Measurements from ENCODE around the gene SMIM35. TPM values are rescaled to one million over a fixed set of nuclear protein-coding genes. Genes with fewer than 3 reads are reported as not detected.

SMIM35 gene
- total RNA-seq, 4 donors from 2014 or later: not detected

DNA sequence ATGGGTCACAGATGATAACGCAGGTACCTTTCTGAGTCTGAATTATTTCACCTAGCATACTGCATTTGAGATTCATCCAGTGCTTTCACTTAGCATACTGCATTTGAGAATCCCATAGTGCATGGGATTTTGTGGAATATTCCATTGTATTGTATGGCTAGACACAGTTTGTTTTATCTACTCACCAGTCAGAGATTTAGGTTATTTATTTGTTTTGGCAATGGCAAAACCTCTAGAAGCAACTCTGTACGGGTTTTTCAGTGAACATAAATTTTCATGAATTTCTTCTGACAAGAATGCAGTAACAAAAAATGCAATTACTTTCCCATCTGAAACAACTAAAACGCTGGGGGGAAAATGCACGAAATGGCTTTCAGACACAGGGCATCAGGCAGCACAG, 41.5 kb upstream of the SMIM35 start:
- ATAC-seq (no peak), DNase-seq (no peak)
- in situ Hi-C loops (cut with MboI; ENCODE audit: low sequenced_read_pairs in 4 of 4): no loop called here
- H3K36me3 ChIP-seq: no peaks in the 10 kb centered on the region
- TF ChIP-seq POLR2A (IDR thresholded peaks at IDR 0.05): no peak
- intact Hi-C loops (cut with DNase I; ENCODE audit: low total_unique reads): no loop called here
- H3K9me3 ChIP-seq: no peaks in the 10 kb centered on the region
- no peak overlapping the region for H3K4me3 ChIP-seq
- no peak overlapping the region for H3K27ac ChIP-seq
- H3K27me3 ChIP-seq: no peaks in the 10 kb centered on the region
- H3K4me1 ChIP-seq: no peaks in the 10 kb centered on the region

DNA sequence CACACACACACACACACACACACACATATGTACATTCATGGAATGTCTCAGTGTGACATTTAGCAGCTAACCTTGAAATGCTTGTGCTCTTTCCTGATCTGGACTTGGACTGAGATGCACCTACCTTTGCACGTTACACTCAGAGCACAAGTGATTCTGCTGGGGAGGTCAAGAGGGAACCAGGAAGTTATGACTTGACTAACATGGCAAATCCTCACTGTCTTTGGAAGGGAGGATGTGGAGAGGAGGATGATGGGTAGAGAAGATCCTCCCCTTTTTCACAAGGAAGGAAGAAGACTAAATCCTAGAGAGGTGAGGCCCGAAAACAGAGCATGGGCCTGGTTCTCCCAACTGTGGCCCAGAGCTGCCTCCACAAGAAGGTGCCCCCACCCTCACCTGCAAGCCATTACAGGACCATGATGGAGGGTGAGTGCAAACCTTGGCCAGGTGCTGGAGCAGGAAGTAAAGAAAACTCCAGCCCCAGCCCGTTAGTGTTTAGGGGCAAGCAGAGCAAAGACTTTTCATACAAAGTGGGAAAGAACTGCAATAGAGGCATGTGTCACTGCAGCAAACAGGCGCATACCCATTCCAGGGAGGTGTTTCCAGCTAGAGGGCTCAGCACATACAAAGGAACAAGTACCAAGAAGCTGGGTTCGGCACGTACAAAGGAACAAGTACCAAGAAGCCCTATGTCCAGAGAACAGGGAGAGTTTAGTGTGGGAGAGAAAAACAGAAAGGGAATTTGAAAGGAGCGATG, 39.5 kb upstream of the SMIM35 start:
- TF ChIP-seq POLR2A (IDR thresholded peaks at IDR 0.05) (no peak), CTCF (IDR thresholded peaks at IDR 0.05 in 4 of 5, conservative IDR thresholded peaks at IDR 0.05 in 1 of 5) (no peak)
- ATAC-seq: no peak
- no peaks in the 10 kb centered on the region for H3K9me3 ChIP-seq
- DNase-seq: no peak
- H3K27me3 ChIP-seq: no peaks in the 10 kb centered on the region
- no peaks in the 10 kb centered on the region for H3K36me3 ChIP-seq
- no peak overlapping the region for H3K4me3 ChIP-seq
- no peaks in the 10 kb centered on the region for H3K4me1 ChIP-seq
- intact Hi-C loops (cut with DNase I; ENCODE audit: low total_unique reads) (no loop called here), in situ Hi-C loops (cut with MboI; ENCODE audit: low sequenced_read_pairs in 4 of 4) (no loop called here)
- no peak overlapping the region for H3K27ac ChIP-seq

DNA sequence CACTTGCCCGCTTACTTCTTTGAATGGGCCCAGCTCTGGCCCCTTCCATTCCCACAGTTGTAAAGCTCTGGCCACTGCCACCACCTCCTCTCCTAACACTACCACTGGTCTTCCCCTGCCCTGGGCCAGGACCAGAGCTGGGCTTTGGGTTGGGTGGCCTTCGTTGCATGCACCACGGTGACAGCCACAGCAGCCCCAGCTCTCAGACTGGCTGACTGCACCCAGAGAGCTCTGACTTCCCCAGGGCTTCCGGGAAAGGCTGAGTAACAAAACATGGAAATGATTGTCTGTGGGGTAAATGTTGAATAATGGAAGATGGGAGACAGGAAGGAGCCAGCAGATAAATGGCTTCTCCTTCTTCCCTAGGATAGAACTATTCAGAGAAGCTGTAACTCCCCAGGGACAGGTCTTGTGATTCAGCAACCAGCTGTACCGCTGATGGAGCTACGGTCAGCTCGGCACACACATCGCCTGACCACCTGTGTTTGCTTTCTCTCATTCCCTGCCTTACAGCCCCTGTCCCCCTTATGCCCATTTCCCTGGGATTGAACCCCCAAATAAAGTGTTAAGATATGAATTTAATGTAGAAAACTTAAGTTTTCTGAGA, 38.3 kb upstream of the SMIM35 start:
- intact Hi-C loops (cut with DNase I; ENCODE audit: low total_unique reads): no loop called here
- TF ChIP-seq POLR2A (IDR thresholded peaks at IDR 0.05): no peak
- TF ChIP-seq CTCF (IDR thresholded peaks at IDR 0.05 in 4 of 5, conservative IDR thresholded peaks at IDR 0.05 in 1 of 5): no peak
- in situ Hi-C loops (cut with MboI; ENCODE audit: low sequenced_read_pairs in 4 of 4): no loop called here
- DNase-seq (no peak), ATAC-seq (no peak)
- Histone ChIP-seq H3K4me3 (no peak overlapping the region), H3K9me3 (no peaks in the 10 kb centered on the region), H3K4me1 (no peaks in the 10 kb centered on the region), H3K27me3 (no peaks in the 10 kb centered on the region), H3K27ac (no peak overlapping the region), H3K36me3 (no peaks in the 10 kb centered on the region)

GRCh38 chr11:118120793-118121192, 34.0 kb upstream of the SMIM35 start:
- intact Hi-C loops (cut with DNase I; ENCODE audit: low total_unique reads): no loop called here
- in situ Hi-C loops (cut with MboI; ENCODE audit: low sequenced_read_pairs in 4 of 4): no loop called here
- no peak overlapping the region for H3K27ac ChIP-seq
- no peaks in the 10 kb centered on the region for H3K27me3 ChIP-seq
- DNase-seq (no peak), ATAC-seq (no peak)
- H3K4me1 ChIP-seq: no peaks in the 10 kb centered on the region
- H3K4me3 ChIP-seq: no peak overlapping the region
- TF ChIP-seq CTCF (IDR thresholded peaks at IDR 0.05 in 4 of 5, conservative IDR thresholded peaks at IDR 0.05 in 1 of 5) (no peak), POLR2A (IDR thresholded peaks at IDR 0.05) (no peak)
- H3K36me3 ChIP-seq: no peaks in the 10 kb centered on the region
- no peaks in the 10 kb centered on the region for H3K9me3 ChIP-seq

DNA sequence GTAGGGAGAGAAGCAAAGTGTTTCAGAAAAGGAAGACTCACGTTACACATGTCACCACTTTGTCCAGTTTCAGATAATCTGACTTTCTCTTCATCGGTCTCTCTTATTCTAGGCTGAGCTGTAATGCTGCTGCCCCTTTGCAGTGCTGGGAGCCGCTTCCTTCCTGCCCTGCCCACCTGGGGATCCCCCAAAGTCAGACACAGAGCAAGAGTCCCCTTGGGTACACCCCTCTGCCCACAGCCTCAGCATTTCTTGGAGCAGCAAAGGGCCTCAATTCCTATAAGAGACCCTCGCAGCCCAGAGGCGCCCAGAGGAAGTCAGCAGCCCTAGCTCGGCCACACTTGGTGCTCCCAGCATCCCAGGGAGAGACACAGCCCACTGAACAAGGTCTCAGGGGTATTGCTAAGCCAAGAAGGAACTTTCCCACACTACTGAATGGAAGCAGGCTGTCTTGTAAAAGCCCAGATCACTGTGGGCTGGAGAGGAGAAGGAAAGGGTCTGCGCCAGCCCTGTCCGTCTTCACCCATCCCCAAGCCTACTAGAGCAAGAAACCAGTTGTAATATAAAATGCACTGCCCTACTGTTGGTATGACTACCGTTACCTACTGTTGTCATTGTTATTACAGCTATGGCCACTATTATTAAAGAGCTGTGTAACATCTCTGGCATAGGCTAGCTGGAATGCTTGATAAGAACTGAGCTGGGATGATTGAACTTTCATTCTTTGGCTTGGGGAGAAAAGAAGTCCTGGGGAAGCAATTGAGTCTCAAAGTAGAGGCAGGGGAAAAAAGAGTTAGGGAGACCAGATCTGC, 31.2 kb upstream of the SMIM35 start:
- no peak for ATAC-seq
- no peak for TF ChIP-seq POLR2A (IDR thresholded peaks at IDR 0.05)
- Histone ChIP-seq H3K4me3 (no peak overlapping the region), H3K36me3 (no peaks in the 10 kb centered on the region), H3K4me1 (no peaks in the 10 kb centered on the region), H3K9me3 (no peaks in the 10 kb centered on the region), H3K27ac (peak overlapping the region in 1 of 4 donors; percentile 43), H3K27me3 (no peaks in the 10 kb centered on the region)
- intact Hi-C loops (cut with DNase I; ENCODE audit: low total_unique reads) (no loop called here), in situ Hi-C loops (cut with MboI; ENCODE audit: low sequenced_read_pairs in 4 of 4) (no loop called here)
- no peak for DNase-seq

Data from gastrocnemius medialis (tissue), 4 donors.